ENCODE measurements around the gene ISCU.
"Not testable (repeated sequence)": the region's sequence is repeated elsewhere in the genome, so short reads cannot be mapped to it uniquely, and the experiment has no call there.

The ISCU gene

GRCh38 chr12:108547686-108548085, 14.7 kb upstream of the ISCU start:
- no peak for DNase-seq

DNA sequence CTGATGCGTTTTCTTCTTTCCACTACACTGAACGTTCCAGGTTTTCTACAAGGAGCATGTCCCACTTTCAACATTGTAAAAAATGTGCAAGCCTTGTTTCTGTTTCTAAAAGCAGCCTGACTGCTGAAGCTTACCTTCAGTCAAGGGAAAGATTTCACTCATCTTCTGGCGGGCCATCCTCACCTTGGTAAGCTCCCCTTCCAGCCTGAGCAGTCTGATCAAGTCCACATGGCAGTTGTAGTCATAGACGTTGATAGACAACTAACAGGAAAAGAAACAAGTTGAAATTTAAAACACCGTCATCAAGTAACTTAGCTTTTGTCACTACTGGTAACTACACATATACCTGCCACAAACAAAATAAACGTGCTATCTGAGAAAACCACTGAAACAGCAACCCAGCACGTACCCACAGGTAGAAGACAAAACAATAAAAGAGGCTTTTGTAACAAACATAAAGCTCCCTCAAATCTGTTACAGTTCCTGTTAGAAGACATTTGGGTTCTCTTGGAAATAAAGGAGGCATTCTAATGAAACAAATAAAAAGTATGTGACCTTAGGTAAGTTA, 13.4 kb upstream of the ISCU start:
- no peak for DNase-seq

DNA sequence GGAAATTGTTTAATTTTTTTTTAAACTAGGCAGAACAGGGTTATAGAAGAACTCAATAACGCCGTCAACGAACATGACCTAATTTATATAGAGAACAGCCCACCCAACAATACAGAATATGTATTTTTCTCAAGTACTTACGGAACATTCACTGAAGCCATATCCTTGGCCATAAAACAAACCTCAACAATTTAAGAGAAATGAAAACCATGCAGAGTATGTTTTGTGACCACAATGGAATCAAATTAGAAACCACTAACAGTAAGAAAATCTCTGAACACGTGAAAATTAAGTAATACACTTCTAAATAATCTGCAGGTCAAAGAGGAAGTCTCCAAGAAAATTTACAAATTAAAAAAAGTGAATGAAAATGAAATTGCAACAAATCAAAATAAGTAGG, 10.9 kb upstream of the ISCU start:
- no peak for DNase-seq

DNA sequence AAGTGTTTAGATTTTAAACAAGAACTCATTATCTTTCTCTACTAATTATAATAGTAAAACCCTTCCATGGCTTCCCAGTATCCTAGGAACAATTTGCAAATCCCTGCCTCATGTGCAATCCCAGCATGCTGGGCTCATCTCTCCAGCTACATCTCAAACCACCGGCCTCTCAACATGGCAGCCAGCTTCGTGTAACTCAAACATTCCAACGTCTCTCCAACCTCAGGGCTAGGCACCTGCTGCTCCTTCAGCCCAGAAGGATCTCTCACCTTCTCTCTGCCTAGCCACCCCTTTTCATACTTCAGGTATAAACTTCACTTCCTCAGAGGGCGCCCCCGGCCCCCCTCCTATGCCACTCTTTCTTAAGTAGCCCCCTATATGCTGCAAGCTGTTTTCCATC, 8.6 kb upstream of the ISCU start:
- DNase-seq = no peak

DNA sequence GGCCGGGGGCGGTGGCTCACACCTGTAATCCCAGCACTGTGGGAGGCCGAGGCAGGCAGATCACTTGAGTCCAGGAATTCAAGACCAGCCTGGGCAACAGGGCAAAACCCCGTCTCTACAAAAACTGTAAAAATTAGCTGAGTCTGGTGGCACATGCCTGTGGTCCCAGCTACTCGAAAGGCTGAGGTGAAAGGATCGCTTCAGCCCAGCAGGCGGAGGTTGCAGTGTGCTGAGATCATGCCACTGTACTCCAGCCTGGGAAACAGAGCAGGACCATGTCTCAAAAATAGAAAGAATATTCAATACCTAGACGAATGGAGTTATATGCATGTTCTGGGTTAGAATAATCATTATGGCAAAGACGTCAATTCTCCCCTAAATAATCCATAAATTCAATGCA, 7.0 kb upstream of the ISCU start:
- not testable (repeated sequence) for DNase-seq

- no peak for DNase-seq
These were observed 3.3 kb upstream of the ISCU start for GRCh38 chr12:108559007-108559655.

DNA sequence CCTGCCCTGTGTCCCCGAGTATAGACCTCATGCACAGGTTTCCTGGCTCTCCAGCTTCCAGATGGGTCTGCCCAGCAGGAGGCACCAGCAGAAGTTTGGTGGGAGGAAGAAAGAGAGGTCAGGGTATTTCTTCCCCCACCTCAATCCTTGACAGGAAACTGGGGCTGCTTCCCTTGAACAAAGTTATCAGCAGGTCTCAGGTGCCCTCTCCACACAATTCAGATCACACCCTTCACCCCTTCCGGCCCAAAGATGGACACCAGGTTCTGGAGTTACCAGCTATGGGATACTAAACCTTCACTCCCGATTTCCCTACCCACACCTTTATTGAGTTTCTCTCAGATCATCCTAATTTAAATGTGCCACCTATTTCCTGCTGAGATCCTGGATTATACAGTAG, 2.6 kb upstream of the ISCU start:
- no peak for DNase-seq

DNA sequence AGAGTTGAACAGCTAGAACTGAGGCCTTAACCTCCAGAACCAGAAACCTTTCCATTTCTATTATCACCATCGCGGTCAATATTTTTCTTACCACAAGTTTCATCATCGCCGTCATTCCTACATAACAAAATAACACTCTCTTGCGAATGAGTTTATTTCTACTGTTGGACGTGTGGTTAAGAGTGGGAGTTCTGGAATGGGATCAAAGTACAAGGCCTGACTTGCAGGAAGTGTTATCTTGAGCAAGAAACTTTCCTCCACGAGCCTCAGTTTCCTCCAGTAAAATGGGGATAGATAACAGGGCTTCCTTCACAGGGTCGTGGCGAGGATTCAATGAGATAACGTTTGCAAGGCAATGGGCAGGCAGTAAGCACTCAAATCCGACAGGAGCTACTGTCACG, 2.1 kb upstream of the ISCU start:
- no peak for DNase-seq

- DNase-seq = peak; percentile 53 to 80 (median 62)
These were observed 1.4 kb upstream of the ISCU start, which contains the start of gene SART3 for GRCh38 chr12:108560752-108561719. Gene SART3 (minus strand): TSS chr12:108561173. CDS start chr12:108561154, 19 bp downstream.

- no peak for DNase-seq
These were observed 496 bp upstream of the ISCU start for GRCh38 chr12:108561852-108562347.

GRCh38 chr12:108563136-108563803, 874 bp downstream of the ISCU start:
- DNase-seq = peak; percentile 38 to 79 (median 58)

- no peak for DNase-seq
These were observed 1.4 kb downstream of the ISCU start for GRCh38 chr12:108563804-108564151.

GRCh38 chr12:108564724-108565123, 2.3 kb downstream of the ISCU start:
- no peak for DNase-seq

GRCh38 chr12:108565146-108565545, 2.8 kb downstream of the ISCU start:
- no peak for DNase-seq

DNA sequence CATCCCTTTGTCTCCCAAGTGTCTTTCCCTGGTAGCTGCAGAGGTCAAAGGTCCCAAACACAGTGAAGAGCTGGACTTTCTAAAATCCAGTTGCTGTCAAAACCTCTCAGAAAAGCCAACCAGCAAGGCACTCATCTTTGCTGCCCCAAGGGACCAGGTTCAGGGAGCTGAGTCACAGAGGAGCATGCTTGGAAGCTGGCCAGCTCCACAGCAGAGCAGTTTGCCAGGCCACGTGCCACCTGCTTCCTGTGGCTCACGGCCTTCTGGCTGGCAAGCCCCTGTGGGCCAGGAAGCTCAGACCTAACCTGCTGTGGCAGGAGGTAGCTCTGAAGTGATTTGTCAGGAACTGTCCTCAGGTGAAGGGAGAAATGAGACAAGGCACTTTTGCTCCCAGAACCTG, 3.6 kb downstream of the ISCU start:
- peak in 3 of 4 experiments; percentile 7 to 50 (median 36) for DNase-seq

DNA sequence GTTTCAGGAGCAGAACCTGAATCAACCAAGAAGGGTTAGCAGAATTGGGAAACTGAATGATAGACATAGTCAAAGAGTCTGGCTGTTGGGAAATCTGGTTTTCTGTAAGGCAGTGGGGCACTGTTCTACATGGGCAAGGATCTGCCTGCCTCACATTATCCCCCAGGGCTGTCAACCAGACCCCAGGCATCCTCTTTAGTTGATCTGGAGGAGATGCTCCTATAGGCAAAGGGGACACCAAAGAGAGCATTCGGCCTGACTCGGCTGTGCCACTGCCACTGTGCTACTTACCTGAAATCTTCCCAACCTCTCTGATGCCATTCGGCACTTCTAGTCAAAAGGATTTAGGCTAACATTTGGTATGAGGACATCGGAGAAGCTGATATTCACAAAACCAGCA, 4.1 kb downstream of the ISCU start:
- no peak for DNase-seq

DNA sequence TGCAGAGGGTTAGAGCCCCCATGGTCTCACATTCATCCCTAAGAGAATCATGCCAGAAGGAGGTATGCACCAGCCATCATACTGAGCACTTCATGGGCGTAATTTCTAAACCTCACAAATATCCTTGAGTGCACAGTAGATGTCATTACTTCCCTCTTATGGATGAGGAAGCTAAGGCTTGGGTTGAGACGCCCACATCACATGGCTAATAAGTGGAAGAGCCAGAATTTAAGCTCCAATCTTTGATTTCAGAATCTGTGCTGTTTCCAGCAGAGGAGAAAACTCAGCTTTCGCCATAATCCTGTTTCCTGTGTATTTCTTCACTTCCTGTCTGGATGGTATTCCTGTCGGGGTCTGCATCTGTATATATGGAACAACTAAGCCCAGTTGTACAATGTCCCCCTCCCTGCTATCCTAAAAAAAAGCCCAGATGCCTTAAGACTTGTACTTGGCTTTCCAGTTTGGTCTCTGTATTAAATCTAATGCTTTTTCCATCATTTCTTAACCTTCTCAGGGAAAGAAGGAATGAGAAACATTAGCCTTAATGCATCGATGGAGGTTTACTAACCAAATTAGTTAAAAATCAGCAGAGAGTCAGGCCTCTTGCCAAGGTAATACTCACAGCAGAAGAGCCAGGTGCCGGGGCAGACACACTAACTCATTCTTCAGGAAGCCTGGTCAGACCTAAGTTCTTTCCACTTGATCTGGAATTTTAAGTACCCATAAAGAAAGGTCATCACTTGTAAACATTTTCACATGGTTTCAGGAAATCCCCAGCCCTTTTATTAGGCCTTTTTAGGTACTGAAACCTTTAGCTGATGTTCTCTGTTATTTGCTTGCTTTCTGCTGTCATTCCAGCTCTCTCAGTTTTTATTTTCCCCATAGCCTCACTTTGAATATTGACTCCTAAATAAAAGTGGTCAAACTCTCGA, 5.3 kb downstream of the ISCU start:
- DNase-seq = no peak

GRCh38 chr12:108568338-108569154, 6.2 kb downstream of the ISCU start:
- DNase-seq = peak in 3 of 4 experiments; percentile 10 to 54 (median 42)

DNA sequence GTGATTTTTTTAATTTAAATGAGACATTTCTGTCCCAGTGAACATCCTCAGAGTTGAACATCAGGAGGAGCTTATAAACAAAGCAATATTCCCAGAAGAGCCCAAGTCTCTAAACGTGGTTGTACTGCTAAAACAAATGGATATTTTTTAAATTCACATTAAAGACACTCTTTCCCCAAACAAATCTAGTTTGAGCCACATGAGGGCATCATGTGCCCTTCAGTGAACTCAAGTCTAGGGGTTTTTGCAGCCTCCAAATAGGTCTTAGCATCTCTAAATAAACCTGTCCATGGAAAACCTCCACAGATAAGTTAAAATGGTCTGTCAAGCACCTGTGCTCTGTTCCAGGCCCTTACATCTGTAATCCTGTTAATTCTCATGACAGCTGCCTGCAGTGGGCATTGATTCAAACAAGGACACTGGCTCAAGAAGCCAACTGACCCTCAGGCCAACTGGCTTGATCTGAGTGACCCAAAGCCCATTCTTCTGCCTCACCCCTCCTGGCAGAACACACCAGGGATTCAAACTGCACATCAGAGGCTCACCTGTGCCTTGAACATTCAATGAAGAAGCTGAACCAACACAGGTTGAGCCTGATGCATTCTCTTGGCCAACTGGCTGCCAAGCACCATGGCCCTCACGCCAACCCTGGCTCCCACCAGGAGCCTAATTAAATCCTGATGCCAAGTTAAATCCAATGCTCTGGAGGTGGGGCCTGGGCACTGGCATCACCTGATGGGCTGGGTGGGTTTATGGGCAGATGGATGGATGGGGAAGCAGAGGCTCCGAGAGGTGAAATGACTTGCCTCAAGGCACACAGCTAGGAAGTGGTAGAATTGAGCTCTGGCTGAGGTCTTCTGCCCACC, 8.6 kb downstream of the ISCU start:
- DNase-seq = no peak

DNA sequence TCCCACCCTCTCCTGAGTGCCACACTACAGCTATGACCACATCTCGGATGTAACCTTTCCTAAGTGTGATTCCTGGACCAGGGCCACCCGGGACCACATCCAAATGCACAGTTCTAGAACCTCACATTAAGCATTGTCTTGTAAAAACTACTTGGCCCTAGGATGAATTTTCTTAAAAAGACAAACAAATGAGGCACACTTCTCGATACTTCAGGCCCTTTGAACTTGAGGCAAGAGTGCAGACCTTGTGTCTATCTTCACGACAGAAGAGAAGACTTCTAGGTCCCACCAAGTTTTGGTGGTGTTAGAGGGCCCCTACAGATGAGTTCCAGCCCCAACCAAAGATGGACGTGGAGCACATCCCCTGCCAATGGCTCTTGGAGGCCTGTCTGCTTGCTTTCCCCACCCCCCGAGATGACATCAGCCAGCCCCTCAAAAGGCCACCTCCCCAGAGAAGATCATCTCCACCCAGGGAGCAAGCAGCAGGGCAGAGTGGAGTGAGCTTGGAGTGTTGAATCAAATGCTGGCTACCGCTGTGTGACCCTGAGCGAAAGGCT, 9.3 kb downstream of the ISCU start:
- DNase-seq = no peak
